ENCODE data around the gene FNDC3B.

The FNDC3B gene

GRCh38 chr3:172376402-172376801 is 337.0 kb downstream of the FNDC3B start:
- Histone ChIP-seq H2BK5ac (ENCODE audit: low read length) (no peak overlapping the region), H2AFZ (ENCODE audit: low read length) (no peak overlapping the region), H3K14ac (ENCODE audit: low read length) (no peak overlapping the region), H3K9ac (ENCODE audit: low read depth, low read length, poor library complexity) (no peak overlapping the region), H2BK12ac (ENCODE audit: low read length) (no peak overlapping the region), H2BK120ac (ENCODE audit: low read depth, low read length) (no peak overlapping the region), H3K4me2 (ENCODE audit: insufficient read depth, low read length, poor library complexity, severe bottlenecking) (no peak overlapping the region), H3K9me3 (replicated peaks in 1 of 2; ENCODE audit: control insufficient read depth in 2 of 2, insufficient read depth in 1 of 2, low read depth in 1 of 2, low read length in 2 of 2) (peaks cover 21 to 37% of the 10 kb centered on the region in 2 donors), H3K27ac (replicated peaks; ENCODE audit: low read length) (no peak overlapping the region), H3K4me3 (ENCODE audit: low read length in 2 of 2) (no peak overlapping the region), H3K36me3 (replicated peaks in 1 of 2; ENCODE audit: control insufficient read depth in 2 of 2, insufficient read depth in 2 of 2, low read length in 2 of 2) (peaks cover 28 to 95% of the 10 kb centered on the region in 2 donors), H4K91ac (ENCODE audit: low read depth, low read length, poor library complexity) (no peak overlapping the region), H3K23ac (ENCODE audit: low read depth, low read length, poor library complexity) (no peak overlapping the region), H2BK15ac (ENCODE audit: low read length) (no peak overlapping the region), H3K4me1 (ENCODE audit: control insufficient read depth in 2 of 2, insufficient read depth in 1 of 2, low read depth in 1 of 2, low read length in 2 of 2) (no peaks in the 10 kb centered on the region), H2AK5ac (ENCODE audit: low read depth, low read length) (no peak overlapping the region), H3K27me3 (ENCODE audit: control insufficient read depth in 3 of 3, insufficient read depth in 3 of 3, low read depth in 1 of 3, low read length in 3 of 3) (no peaks in the 10 kb centered on the region), H3K18ac (ENCODE audit: low read length) (no peak overlapping the region), H4K8ac (ENCODE audit: low read depth, low read length) (no peak overlapping the region), H3K79me1 (ENCODE audit: low read depth, low read length) (no peaks in the 10 kb centered on the region), H3K4ac (ENCODE audit: low read length) (no peak overlapping the region)
- DNase-seq (ENCODE audit: low spot score), result no peak

- Histone ChIP-seq H3K27me3 (ENCODE audit: control insufficient read depth in 3 of 3, insufficient read depth in 3 of 3, low read depth in 1 of 3, low read length in 3 of 3) (no peaks in the 10 kb centered on the region), H4K91ac (ENCODE audit: low read depth, low read length, poor library complexity) (no peak overlapping the region), H2AK5ac (ENCODE audit: low read depth, low read length) (no peak overlapping the region), H2BK5ac (ENCODE audit: low read length) (no peak overlapping the region), H3K36me3 (replicated peaks in 1 of 2; ENCODE audit: control insufficient read depth in 2 of 2, insufficient read depth in 2 of 2, low read length in 2 of 2) (peaks cover 26 to 90% of the 10 kb centered on the region in 2 donors), H3K9ac (ENCODE audit: low read depth, low read length, poor library complexity) (no peak overlapping the region), H3K79me1 (ENCODE audit: low read depth, low read length) (no peaks in the 10 kb centered on the region), H3K23ac (ENCODE audit: low read depth, low read length, poor library complexity) (no peak overlapping the region), H3K14ac (ENCODE audit: low read length) (no peak overlapping the region), H3K9me3 (replicated peaks in 1 of 2; ENCODE audit: control insufficient read depth in 2 of 2, insufficient read depth in 1 of 2, low read depth in 1 of 2, low read length in 2 of 2) (peaks cover 21 to 37% of the 10 kb centered on the region in 2 donors), H3K4me2 (ENCODE audit: insufficient read depth, low read length, poor library complexity, severe bottlenecking) (no peak overlapping the region), H3K18ac (ENCODE audit: low read length) (no peak overlapping the region), H3K4me3 (ENCODE audit: low read length in 2 of 2) (no peak overlapping the region), H2BK15ac (ENCODE audit: low read length) (no peak overlapping the region), H2BK120ac (ENCODE audit: low read depth, low read length) (no peak overlapping the region), H2BK12ac (ENCODE audit: low read length) (no peak overlapping the region), H2AFZ (ENCODE audit: low read length) (no peak overlapping the region), H3K4ac (ENCODE audit: low read length) (no peak overlapping the region), H3K4me1 (ENCODE audit: control insufficient read depth in 2 of 2, insufficient read depth in 1 of 2, low read depth in 1 of 2, low read length in 2 of 2) (no peaks in the 10 kb centered on the region), H4K8ac (ENCODE audit: low read depth, low read length) (no peak overlapping the region), H3K27ac (replicated peaks; ENCODE audit: low read length) (no peak overlapping the region)
- WGBS, 2 donors (ENCODE audit: extremely low coverage in 2 of 2, insufficient read length in 2 of 2, insufficient replicate concordance in 1 of 2), result no CpG with 5 or more reads among the region's 4 CpGs
- no peak for DNase-seq (ENCODE audit: low spot score)
Measured at GRCh38 chr3:172376881-172377280, 337.5 kb downstream of the FNDC3B start.

- no peaks in the 10 kb centered on the region for H3K4me1 ChIP-seq (ENCODE audit: control insufficient read depth in 2 of 2, insufficient read depth in 1 of 2, low read depth in 1 of 2, low read length in 2 of 2)
- DNase-seq (ENCODE audit: low spot score), result no peak
- H2BK5ac ChIP-seq (ENCODE audit: low read length), result no peak overlapping the region
- no peak overlapping the region for H3K4ac ChIP-seq (ENCODE audit: low read length)
- H2AFZ ChIP-seq (ENCODE audit: low read length), result no peak overlapping the region
- no peak overlapping the region for H3K27ac ChIP-seq (replicated peaks; ENCODE audit: low read length)
- no peak overlapping the region for H3K23ac ChIP-seq (ENCODE audit: low read depth, low read length, poor library complexity)
- no peak overlapping the region for H2BK15ac ChIP-seq (ENCODE audit: low read length)
- no peak overlapping the region for H3K4me2 ChIP-seq (ENCODE audit: insufficient read depth, low read length, poor library complexity, severe bottlenecking)
- H3K9me3 ChIP-seq (replicated peaks in 1 of 2; ENCODE audit: control insufficient read depth in 2 of 2, insufficient read depth in 1 of 2, low read depth in 1 of 2, low read length in 2 of 2), result peaks cover 21 to 37% of the 10 kb centered on the region in 2 donors
- H3K79me1 ChIP-seq (ENCODE audit: low read depth, low read length), result no peaks in the 10 kb centered on the region
- H2AK5ac ChIP-seq (ENCODE audit: low read depth, low read length), result no peak overlapping the region
- H2BK120ac ChIP-seq (ENCODE audit: low read depth, low read length), result no peak overlapping the region
- H4K8ac ChIP-seq (ENCODE audit: low read depth, low read length), result no peak overlapping the region
- no CpG with 5 or more reads among the region's 2 CpGs for WGBS, 2 donors (ENCODE audit: extremely low coverage in 2 of 2, insufficient read length in 2 of 2, insufficient replicate concordance in 1 of 2)
- peaks cover 26 to 77% of the 10 kb centered on the region in 2 donors for H3K36me3 ChIP-seq (replicated peaks in 1 of 2; ENCODE audit: control insufficient read depth in 2 of 2, insufficient read depth in 2 of 2, low read length in 2 of 2)
- no peaks in the 10 kb centered on the region for H3K27me3 ChIP-seq (ENCODE audit: control insufficient read depth in 3 of 3, insufficient read depth in 3 of 3, low read depth in 1 of 3, low read length in 3 of 3)
- H3K4me3 ChIP-seq (ENCODE audit: low read length in 2 of 2), result no peak overlapping the region
- no peak overlapping the region for H4K91ac ChIP-seq (ENCODE audit: low read depth, low read length, poor library complexity)
- no peak overlapping the region for H2BK12ac ChIP-seq (ENCODE audit: low read length)
- H3K18ac ChIP-seq (ENCODE audit: low read length), result no peak overlapping the region
- no peak overlapping the region for H3K9ac ChIP-seq (ENCODE audit: low read depth, low read length, poor library complexity)
- no peak overlapping the region for H3K14ac ChIP-seq (ENCODE audit: low read length)
Measured at GRCh38 chr3:172378439-172378838, 339.1 kb downstream of the FNDC3B start.

GRCh38 chr3:172379372-172379771 is 340.0 kb downstream of the FNDC3B start:
- Histone ChIP-seq H3K4ac (ENCODE audit: low read length) (no peak overlapping the region), H3K23ac (ENCODE audit: low read depth, low read length, poor library complexity) (no peak overlapping the region), H3K27me3 (ENCODE audit: control insufficient read depth in 3 of 3, insufficient read depth in 3 of 3, low read depth in 1 of 3, low read length in 3 of 3) (no peaks in the 10 kb centered on the region), H2AFZ (ENCODE audit: low read length) (no peak overlapping the region), H3K36me3 (replicated peaks in 1 of 2; ENCODE audit: control insufficient read depth in 2 of 2, insufficient read depth in 2 of 2, low read length in 2 of 2) (peaks cover 26 to 76% of the 10 kb centered on the region in 2 donors), H4K8ac (ENCODE audit: low read depth, low read length) (no peak overlapping the region), H3K27ac (replicated peaks; ENCODE audit: low read length) (no peak overlapping the region), H2BK5ac (ENCODE audit: low read length) (no peak overlapping the region), H3K79me1 (ENCODE audit: low read depth, low read length) (no peaks in the 10 kb centered on the region), H2BK120ac (ENCODE audit: low read depth, low read length) (no peak overlapping the region), H3K9me3 (replicated peaks in 1 of 2; ENCODE audit: control insufficient read depth in 2 of 2, insufficient read depth in 1 of 2, low read depth in 1 of 2, low read length in 2 of 2) (peaks cover 21 to 37% of the 10 kb centered on the region in 2 donors), H3K4me2 (ENCODE audit: insufficient read depth, low read length, poor library complexity, severe bottlenecking) (no peak overlapping the region), H3K9ac (ENCODE audit: low read depth, low read length, poor library complexity) (no peak overlapping the region), H3K4me3 (ENCODE audit: low read length in 2 of 2) (no peak overlapping the region), H2BK12ac (ENCODE audit: low read length) (no peak overlapping the region), H4K91ac (ENCODE audit: low read depth, low read length, poor library complexity) (no peak overlapping the region), H3K18ac (ENCODE audit: low read length) (no peak overlapping the region), H2BK15ac (ENCODE audit: low read length) (no peak overlapping the region), H3K14ac (ENCODE audit: low read length) (no peak overlapping the region), H2AK5ac (ENCODE audit: low read depth, low read length) (no peak overlapping the region), H3K4me1 (ENCODE audit: control insufficient read depth in 2 of 2, insufficient read depth in 1 of 2, low read depth in 1 of 2, low read length in 2 of 2) (no peaks in the 10 kb centered on the region)
- DNase-seq (ENCODE audit: low spot score), result no peak
- WGBS, 2 donors (ENCODE audit: extremely low coverage in 2 of 2, insufficient read length in 2 of 2, insufficient replicate concordance in 1 of 2), result no CpG with 5 or more reads among the region's 2 CpGs
